ENCODE measurements around the gene WWOX.

WWOX gene

GRCh38 chr16:78147911-78148401, 48.5 kb downstream of the WWOX start:
- DNase-seq = no peak

DNA sequence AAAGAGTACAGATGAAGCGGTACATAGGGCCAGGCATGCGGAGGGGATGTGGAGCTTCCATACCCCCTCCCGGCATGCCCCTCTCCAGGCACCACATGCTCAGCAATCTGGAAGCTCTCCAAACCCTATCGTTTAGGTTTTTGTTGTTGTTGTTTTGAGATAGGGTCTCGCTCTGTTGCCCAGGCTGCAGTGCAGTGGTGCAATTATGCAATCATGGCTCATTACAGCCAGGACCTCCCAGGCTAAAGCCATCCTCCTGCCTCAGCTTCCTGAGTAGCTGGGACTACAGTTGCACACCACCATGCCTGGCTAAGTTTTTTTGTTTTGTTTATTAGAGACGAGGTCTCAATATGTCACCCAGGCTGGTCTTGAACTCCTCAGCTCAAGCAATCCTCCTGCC, 50.8 kb downstream of the WWOX start:
- no peak for DNase-seq

- DNase-seq = no peak
Observed at GRCh38 chr16:78154729-78155461, 55.4 kb downstream of the WWOX start.

- DNase-seq = no peak
Observed at GRCh38 chr16:78155791-78156345, 56.4 kb downstream of the WWOX start.

DNA sequence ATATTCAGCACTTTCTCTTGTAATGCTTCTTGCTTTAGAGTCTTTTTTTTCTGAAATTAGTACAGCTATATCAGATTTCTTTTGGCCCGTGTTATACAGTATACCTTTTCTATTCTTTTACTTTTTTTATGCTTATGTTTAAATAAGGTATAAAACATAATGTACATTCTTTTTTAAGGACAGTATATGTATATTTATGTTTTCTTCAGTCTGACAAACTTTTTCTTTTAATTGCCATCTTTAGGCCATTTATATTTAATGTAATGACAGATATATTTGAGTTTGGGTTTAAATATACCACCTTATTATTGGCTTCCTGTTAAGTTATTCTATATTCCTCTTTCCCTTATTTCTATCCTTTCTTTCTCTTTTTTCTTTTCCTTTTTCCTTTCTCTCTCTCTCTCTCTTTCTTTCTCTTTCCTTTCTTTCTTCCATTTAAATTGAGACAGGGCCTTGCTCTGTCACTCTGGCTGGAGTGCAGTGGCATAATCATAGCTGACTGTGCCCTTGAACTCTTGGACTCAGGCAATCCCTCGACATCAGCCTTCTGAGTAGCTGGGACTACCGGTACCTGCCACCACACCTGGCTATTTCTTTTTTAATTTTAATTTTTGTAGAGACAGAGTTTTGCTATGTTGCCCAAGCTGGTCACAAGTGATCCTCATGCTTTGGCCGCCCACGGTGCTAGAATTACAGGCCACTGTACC, 61.7 kb downstream of the WWOX start:
- DNase-seq = no peak

- DNase-seq = no peak
Observed at GRCh38 chr16:78163772-78164670, 64.6 kb downstream of the WWOX start.

DNA sequence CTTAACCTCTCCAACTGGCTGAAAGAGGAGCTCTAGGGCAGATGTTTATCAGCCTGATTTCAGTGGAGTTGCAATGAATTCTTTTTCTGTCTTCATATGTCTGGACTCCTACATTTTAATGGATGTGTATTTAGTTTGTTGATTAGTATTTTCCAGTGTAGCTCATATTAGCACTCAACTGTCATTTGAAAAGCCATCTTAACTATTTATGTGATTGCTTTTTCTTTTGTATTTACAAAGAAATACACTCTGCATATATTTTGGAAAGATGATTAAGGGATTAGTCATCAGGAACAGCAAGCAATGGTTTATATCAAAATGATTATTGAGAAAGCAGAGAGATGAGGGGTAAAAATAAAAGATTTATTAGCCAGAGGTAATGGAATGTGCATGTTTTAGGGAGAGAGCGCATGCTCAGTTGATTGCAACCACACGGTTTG, 71.1 kb downstream of the WWOX start:
- DNase-seq = no peak

DNA sequence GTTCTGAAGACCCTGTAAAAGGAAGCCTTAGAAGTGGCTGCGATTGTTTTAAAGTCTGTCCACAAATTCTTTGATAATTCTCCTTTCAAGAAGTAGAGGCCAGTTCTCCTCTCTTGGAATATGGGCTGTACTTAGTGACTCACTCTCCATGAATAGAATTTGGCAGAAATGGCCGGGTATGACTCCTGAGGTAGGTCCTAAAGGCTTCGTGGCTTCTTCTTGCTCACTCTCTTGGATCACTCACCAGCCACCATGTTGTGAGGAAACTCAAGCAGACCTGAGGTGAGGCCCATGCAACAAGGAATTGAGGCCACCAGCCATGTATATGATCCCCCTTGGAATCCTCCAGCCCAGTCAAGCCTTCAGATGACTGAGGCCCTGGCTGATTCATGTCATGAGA, 75.8 kb downstream of the WWOX start:
- DNase-seq = no peak

- DNase-seq = no peak
Observed at GRCh38 chr16:78176435-78176834, 77.0 kb downstream of the WWOX start.

- DNase-seq = no peak
Observed at GRCh38 chr16:78177218-78177617, 77.8 kb downstream of the WWOX start.

- no peak for DNase-seq
Observed at GRCh38 chr16:78177987-78178386, 78.5 kb downstream of the WWOX start.

GRCh38 chr16:78179666-78180065, 80.2 kb downstream of the WWOX start:
- no peak for DNase-seq

DNA sequence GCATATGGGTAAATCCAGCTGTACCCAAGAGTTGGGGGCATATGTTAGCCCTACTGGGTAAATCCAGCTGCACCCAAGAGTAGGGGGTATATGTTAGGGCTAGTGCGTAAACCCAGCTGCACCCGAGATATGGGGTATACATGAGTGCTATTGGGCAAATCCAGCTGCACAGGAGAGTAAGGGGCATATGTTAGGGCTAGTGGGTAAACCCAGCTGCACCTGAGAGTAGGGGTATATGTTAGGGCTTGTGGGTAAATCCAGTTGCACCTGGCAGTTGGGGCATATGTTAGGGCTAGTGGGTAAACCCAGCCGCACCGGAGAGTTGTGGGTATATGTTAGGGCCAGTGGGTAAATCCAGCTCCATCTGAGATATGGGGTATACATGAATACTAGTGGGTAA, 80.9 kb downstream of the WWOX start:
- no peak for DNase-seq

DNA sequence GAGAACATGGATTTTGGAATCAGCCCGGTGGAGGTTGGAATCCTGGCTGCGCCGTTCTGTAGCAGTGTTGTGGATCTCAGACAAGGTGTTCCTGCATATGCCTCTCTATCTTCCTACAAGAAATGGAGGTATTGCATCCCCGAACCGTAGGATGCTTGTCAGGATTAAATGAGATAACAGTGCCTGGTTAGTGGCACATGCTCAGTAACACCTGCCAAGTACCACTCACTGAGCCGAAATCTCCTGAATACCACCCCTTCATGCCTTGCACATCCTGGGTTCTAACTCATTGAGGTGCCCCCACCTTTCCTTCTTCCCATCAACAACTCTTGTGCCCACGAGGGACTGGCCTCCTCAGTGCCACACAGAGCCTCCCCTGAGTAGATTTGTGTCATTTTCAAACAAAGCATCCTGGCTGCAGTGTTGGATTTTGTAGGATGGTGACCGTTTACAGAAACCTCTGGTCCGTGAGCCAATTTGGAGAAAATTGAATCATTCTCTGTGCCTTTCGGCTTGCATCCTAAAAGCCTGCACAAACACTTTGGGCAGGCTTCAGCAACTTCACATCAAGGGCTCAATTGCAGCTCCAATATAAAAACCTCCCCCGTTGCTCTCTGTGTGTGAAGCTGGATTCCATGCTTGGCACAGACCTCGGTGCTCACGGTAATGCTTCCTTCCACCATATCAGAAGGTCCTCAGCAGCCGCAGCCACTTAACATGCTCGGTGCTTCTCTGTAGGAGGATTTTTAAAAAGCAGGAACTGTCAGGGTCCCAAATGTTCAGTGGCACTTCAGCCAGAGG, 84.2 kb downstream of the WWOX start:
- DNase-seq = no peak

DNA sequence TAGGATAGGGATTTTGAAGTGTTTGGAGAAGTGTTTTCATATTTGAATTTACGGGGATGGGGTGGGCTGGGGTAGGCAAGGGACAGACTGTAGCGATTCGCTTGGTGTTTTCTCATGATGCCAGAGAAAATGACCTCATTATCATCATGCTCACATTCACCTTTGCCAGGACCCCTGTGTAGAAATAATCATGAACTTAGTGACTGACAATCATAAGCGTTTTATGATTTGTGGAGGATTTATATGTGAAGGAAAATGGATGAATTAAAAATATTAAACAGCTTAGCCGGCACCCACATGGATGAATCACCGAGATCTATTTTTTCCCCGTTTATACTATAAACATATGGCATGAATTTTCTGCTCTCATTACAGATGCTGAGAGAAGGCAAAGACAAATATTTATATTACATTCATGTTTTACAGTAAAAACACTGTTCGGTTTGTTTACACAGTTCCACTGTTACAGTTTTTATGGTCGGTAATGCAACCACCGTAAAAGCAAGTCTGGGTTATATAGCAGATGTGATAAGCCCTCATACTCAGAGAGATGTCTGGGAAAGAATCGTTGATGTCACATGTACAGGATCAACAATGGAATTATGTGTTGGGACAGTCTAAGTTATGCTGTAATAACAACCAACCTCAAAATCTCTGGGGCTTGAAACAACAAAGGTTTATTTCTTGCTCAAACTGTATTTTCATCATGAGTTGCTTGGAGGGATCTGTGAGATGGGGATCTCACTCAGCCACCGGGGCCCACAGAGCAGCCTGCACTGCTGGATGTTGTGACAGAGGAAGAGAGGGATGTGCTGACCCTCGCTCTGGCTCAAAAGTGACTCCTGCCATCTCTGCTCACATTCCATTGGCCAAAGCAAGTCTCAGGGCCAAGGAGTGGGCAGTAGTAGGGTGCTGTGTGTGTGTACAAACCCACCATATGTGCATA, 85.1 kb downstream of the WWOX start:
- DNase-seq = no peak

- no peak for DNase-seq
Observed at GRCh38 chr16:78189121-78189520, 89.7 kb downstream of the WWOX start.

DNA sequence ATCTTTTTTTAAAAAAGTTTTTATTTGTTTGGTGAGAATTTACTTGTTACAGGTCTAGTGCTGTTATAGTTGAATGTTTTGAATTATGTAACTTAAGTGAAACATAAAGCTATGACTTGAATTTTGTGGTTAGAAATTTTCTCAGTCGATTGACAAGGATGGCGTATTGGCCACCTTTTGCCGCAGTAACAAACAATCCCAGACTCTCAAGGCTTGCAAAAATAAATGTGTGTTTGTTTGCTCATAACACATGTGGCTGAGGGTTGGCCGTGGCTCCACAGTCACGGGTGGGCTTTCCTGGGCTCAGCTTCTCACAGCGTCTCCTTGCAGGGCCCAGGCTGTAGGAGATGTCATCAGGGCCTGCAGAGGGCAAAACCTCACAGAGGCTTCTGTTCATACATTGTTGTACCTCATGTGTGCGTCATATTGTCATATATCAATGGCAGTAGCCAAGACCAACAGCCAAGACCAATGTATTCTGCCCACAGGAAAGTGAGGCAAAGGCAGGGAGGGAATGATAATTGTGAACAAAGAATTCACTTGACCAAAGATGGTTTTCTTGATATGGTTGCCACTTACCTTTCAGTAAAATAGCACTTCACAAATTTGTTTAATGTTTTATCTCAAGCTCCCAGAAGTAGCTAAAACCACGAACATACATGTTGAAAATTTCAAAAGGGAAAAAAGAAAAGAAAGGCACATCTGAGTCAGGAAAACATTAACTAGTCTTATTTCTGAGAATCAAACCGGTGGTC, 93.5 kb downstream of the WWOX start:
- DNase-seq = no peak

DNA sequence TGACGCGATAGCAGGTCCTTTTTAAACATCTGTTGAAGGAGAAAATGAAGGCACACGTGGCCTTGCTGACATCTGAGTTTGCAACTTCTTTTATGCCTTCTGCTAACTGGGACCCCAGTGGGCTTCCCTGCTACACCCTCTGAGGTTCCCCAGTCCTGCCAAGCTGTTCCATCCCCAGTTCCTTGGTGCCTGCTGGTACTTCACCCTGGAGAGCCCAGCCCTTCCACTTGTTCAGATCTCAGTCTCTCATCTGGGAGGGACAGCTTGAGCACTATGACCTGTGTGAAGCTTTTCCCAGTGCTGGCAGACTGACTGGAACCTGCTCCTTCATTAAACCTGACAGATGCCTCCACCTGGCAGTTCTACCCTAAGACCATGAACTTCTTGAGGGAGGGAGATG, 95.5 kb downstream of the WWOX start:
- DNase-seq = no peak

DNA sequence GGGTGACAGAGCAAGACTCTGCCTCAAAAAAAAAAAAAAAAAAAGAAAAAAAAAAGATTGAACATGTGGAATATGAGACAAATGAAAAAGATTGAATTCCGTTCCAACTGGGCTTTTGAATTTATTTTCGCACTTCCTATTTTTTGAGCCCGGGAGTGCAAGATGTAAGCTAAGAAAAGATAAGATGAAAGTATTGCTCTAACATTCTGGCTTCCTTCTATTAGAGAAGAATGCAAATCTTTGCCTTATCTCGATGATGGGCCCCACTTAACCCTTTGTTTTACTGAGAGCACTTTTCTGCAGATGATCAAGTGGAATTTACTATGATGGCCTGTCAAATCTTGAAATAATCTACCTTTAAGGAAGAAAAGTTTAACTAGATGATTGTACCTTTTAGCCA, 96.3 kb downstream of the WWOX start:
- DNase-seq = no peak

- DNase-seq = no peak
Observed at GRCh38 chr16:78196502-78196901, 97.0 kb downstream of the WWOX start.
